ENCODE results near the gene ANTXRL. TPM values are rescaled to one million over a fixed set of nuclear protein-coding genes. Genes with fewer than 3 reads are reported as not detected.

ANTXRL gene
- total and polyA plus RNA-seq, 4 donors: 0.06 TPM; not detected in 3

DNA sequence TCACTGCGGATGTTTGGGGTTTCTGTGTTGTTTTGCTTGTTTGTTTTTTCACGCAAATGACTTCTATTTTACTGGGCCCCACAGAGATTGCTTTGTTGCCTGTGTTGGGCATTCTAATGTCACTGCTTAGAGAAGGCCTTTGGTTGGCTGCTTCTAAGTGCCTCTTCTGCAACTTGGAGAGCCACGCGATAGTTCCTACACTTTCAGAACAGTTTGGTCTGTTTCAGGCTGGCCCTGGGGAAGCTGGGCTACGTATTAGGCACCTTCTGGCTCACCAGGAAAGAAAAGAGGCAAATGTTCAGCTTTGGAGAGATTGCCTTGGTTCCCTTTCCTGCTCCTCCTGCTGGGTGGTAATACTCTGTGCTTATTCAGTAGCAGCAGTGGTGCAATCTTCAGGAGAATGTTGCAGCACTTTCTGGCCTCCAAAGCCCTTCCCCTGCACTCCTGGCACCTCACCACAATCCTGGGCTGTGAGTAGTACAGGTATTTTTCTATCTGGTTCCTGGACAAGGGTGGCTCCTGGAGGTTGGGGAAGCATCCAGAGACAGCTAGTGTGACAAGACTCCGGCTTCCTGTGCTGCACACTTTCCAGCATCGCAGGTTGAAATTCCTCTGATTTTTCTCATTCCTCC, 1.2 kb downstream of the ANTXRL start:
- H3K27ac ChIP-seq (ENCODE audit: low read depth in 1 of 2, low read length in 2 of 2): no peak overlapping the region
- no peak overlapping the region for H3K4me3 ChIP-seq (ENCODE audit: low read depth in 1 of 3, low read length in 3 of 3)
- DNase-seq (ENCODE audit: low spot score): no peak
- WGBS: 93% methylated on average over 7 of the region's 7 CpGs
- no peaks in the 10 kb centered on the region for H3K27me3 ChIP-seq (ENCODE audit: control insufficient read depth in 4 of 4, insufficient read depth in 4 of 4, low read length in 3 of 4)
- TF ChIP-seq EGR1 (IDR thresholded peaks at IDR 0.05; ENCODE audit: low read depth in 2 of 2) (no peak), JUND (IDR thresholded peaks at IDR 0.05) (no peak), GABPA (IDR thresholded peaks at IDR 0.05 in 1 of 2, conservative IDR thresholded peaks at IDR 0.05 in 1 of 2) (no peak), MAX (IDR thresholded peaks at IDR 0.05) (no peak), FOXA2 (IDR thresholded peaks at IDR 0.05) (no peak), SP1 (IDR thresholded peaks at IDR 0.05) (no peak), ATF3 (IDR thresholded peaks at IDR 0.05) (no peak), HNF4G (IDR thresholded peaks at IDR 0.05) (no peak)
- TF ChIP-seq, protein P1, sequence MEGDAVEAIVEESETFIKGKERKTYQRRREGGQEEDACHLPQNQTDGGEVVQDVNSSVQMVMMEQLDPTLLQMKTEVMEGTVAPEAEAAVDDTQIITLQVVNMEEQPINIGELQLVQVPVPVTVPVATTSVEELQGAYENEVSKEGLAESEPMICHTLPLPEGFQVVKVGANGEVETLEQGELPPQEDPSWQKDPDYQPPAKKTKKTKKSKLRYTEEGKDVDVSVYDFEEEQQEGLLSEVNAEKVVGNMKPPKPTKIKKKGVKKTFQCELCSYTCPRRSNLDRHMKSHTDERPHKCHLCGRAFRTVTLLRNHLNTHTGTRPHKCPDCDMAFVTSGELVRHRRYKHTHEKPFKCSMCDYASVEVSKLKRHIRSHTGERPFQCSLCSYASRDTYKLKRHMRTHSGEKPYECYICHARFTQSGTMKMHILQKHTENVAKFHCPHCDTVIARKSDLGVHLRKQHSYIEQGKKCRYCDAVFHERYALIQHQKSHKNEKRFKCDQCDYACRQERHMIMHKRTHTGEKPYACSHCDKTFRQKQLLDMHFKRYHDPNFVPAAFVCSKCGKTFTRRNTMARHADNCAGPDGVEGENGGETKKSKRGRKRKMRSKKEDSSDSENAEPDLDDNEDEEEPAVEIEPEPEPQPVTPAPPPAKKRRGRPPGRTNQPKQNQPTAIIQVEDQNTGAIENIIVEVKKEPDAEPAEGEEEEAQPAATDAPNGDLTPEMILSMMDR (IDR thresholded peaks at IDR 0.05; ENCODE audit: low read depth, low read length, missing input control): no peak
- TF ChIP-seq, protein P2, sequence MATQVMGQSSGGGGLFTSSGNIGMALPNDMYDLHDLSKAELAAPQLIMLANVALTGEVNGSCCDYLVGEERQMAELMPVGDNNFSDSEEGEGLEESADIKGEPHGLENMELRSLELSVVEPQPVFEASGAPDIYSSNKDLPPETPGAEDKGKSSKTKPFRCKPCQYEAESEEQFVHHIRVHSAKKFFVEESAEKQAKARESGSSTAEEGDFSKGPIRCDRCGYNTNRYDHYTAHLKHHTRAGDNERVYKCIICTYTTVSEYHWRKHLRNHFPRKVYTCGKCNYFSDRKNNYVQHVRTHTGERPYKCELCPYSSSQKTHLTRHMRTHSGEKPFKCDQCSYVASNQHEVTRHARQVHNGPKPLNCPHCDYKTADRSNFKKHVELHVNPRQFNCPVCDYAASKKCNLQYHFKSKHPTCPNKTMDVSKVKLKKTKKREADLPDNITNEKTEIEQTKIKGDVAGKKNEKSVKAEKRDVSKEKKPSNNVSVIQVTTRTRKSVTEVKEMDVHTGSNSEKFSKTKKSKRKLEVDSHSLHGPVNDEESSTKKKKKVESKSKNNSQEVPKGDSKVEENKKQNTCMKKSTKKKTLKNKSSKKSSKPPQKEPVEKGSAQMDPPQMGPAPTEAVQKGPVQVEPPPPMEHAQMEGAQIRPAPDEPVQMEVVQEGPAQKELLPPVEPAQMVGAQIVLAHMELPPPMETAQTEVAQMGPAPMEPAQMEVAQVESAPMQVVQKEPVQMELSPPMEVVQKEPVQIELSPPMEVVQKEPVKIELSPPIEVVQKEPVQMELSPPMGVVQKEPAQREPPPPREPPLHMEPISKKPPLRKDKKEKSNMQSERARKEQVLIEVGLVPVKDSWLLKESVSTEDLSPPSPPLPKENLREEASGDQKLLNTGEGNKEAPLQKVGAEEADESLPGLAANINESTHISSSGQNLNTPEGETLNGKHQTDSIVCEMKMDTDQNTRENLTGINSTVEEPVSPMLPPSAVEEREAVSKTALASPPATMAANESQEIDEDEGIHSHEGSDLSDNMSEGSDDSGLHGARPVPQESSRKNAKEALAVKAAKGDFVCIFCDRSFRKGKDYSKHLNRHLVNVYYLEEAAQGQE (IDR thresholded peaks at IDR 0.05): no peak
- no peaks in the 10 kb centered on the region for H3K36me3 ChIP-seq (ENCODE audit: control insufficient read depth in 4 of 4, insufficient read depth in 3 of 4, low read depth in 1 of 4, low read length in 3 of 4)
- H3K9me3 ChIP-seq (ENCODE audit: control insufficient read depth in 4 of 4, low read length in 3 of 4): peaks cover 0 to 3% (median 0%) of the 10 kb centered on the region in 4 donors
- H3K9ac ChIP-seq (ENCODE audit: low read depth in 1 of 2, low read length in 2 of 2): no peak overlapping the region
- H3K4me1 ChIP-seq (ENCODE audit: control insufficient read depth in 4 of 4, insufficient read depth in 4 of 4, low read length in 3 of 4): peaks cover 0 to 8% (median 5%) of the 10 kb centered on the region in 4 donors

DNA sequence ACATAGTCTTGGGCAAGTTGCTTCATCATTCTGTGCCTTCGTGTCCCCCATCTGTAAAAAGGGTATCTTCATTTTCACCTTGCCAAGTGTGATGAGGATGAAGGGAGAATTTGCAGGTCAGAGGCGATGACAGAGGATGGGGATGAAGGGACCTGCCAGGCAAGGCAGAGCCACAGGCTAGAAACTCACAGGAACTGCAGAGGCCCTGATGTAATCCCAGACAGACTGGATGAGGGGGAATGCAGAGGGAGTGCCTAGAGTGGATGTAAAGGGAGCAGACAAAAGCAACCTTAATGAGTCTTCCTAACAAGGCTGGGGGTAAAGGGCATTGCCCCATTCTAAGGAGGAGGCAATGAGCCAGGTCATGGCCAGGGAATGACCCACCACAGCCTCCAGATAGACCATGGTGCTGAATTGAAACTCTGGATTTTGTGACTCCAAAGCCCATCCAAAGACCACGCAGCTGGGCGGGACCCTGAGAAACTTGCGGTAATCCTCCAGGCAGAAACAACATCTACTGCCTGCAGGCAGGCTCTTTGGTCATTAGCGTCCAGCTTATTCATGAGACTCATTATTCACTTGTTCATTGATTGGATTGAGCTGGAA, 1.9 kb downstream of the ANTXRL start:
- H3K4me1 ChIP-seq (ENCODE audit: control insufficient read depth in 4 of 4, insufficient read depth in 4 of 4, low read length in 3 of 4): peaks cover 0 to 8% (median 5%) of the 10 kb centered on the region in 4 donors
- no peaks in the 10 kb centered on the region for H3K27me3 ChIP-seq (ENCODE audit: control insufficient read depth in 4 of 4, insufficient read depth in 4 of 4, low read length in 3 of 4)
- H3K9me3 ChIP-seq (ENCODE audit: control insufficient read depth in 4 of 4, low read length in 3 of 4): peaks cover 0 to 3% (median 0%) of the 10 kb centered on the region in 4 donors
- 91% methylated on average over 6 of the region's 6 CpGs for WGBS
- H3K9ac ChIP-seq (ENCODE audit: low read depth in 1 of 2, low read length in 2 of 2): no peak overlapping the region
- no peak overlapping the region for H3K27ac ChIP-seq (ENCODE audit: low read depth in 1 of 2, low read length in 2 of 2)
- DNase-seq (ENCODE audit: low spot score): no peak
- H3K4me3 ChIP-seq (ENCODE audit: low read depth in 1 of 3, low read length in 3 of 3): no peak overlapping the region
- H3K36me3 ChIP-seq (ENCODE audit: control insufficient read depth in 4 of 4, insufficient read depth in 3 of 4, low read depth in 1 of 4, low read length in 3 of 4): no peaks in the 10 kb centered on the region
- TF ChIP-seq HNF4G (IDR thresholded peaks at IDR 0.05) (no peak), EGR1 (IDR thresholded peaks at IDR 0.05; ENCODE audit: low read depth in 2 of 2) (no peak), YY1 (IDR thresholded peaks at IDR 0.05) (no peak), ZBTB33 (IDR thresholded peaks at IDR 0.05) (no peak), FOXA1 (IDR thresholded peaks at IDR 0.05) (no peak), GABPA (IDR thresholded peaks at IDR 0.05 in 1 of 2, conservative IDR thresholded peaks at IDR 0.05 in 1 of 2) (no peak)
- TF ChIP-seq, protein P1 (IDR thresholded peaks at IDR 0.05; ENCODE audit: low read depth, low read length, missing input control): no peak
